Smooth muscle cell (in vitro differentiated cells): ENCODE measurements around the gene INAVA. TPM values are rescaled to one million over a fixed set of nuclear protein-coding genes. Genes with fewer than 3 reads are reported as not detected.

Experiments used
- DNase-seq: peaks from one replicate; lab custom pipeline; 2025; ENCODE audit not compliant: unreplicated experiment; lab: John Stamatoyannopoulos, UW
- H2AFZ ChIP-seq: fragments of 200-600 bp; sonication (generic); 2 replicates; pipeline ENCODE4 v1.6.0; 2016; ENCODE audit warnings: antibody characterized with exemption, low read depth, mild to moderate bottlenecking
- H3F3A ChIP-seq: fragments of 200-600 bp; sonication (generic); 2 replicates; pipeline ENCODE4 v1.6.0; 2017; ENCODE audit warnings: antibody characterized with exemption, low read depth
- H3K27ac ChIP-seq: fragments of 200-600 bp; sonication (generic); 2 replicates; pipeline ENCODE4 v1.5.1; 2016; ENCODE audit warnings: low read depth, mild to moderate bottlenecking
- H3K27me3 ChIP-seq: fragments of 200-600 bp; sonication (generic); 2 replicates; pipeline ENCODE4 v1.6.1; 2016; ENCODE audit warnings: low read depth, mild to moderate bottlenecking
- H3K36me3 ChIP-seq: fragments of 200-600 bp; sonication (generic); 2 replicates; pipeline ENCODE4 v1.5.1; 2016; ENCODE audit warnings: low read depth
- H3K4me1 ChIP-seq: fragments of 200-600 bp; sonication (generic); 2 replicates; pipeline ENCODE4 v1.5.1; 2016; ENCODE audit warnings: low read depth
- H3K4me2 ChIP-seq: fragments of 200-600 bp; sonication (generic); 2 replicates; pipeline ENCODE4 v1.6.0; 2016; ENCODE audit warnings: mild to moderate bottlenecking
- H3K4me3 ChIP-seq: fragments of 200-600 bp; sonication (generic); 2 replicates; pipeline ENCODE4 v1.5.1; 2016; ENCODE audit warnings: mild to moderate bottlenecking
- H3K79me2 ChIP-seq: fragments of 200-600 bp; sonication (generic); 2 replicates; pipeline ENCODE4 v1.6.0; 2016; ENCODE audit warnings: low read depth, mild to moderate bottlenecking
- H3K9ac ChIP-seq: fragments of 200-600 bp; sonication (generic); 2 replicates; pipeline ENCODE4 v1.6.0; 2016; ENCODE audit warnings: low read depth
- H3K9me3 ChIP-seq: fragments of 200-600 bp; sonication (generic); replicated peaks from 2 replicates; pipeline ENCODE4 v1.5.1; 2016; ENCODE audit warnings: low read depth
- H4K20me1 ChIP-seq: fragments of 200-600 bp; sonication (generic); 2 replicates; pipeline ENCODE4 v1.6.0; 2016; ENCODE audit warnings: low read depth
- WGBS: methylation state at CpG from one replicate; pipeline ENCODE4 v1.1.7; 2016; ENCODE audit warnings: low lambda C conversion rate; 5-methylcytosine and 5-hydroxymethylcytosine counted together
- polyA plus RNA-seq: library from polyadenylated mRNA; unstranded; fragments of >200 nt; fragmentation: Nextera tagmentation; extraction: Ambion mirVana; gene quantifications from 2 replicates; pipeline ENCODE4 v1.2.1, GENCODE V29; 2016
- total RNA-seq: library from RNA; depleted of rRNA; stranded (reverse); fragments of >200 nt; gene quantifications from 2 replicates; pipeline ENCODE4 v1.2.3, GENCODE V29; 2014
- TF ChIP-seq, protein P1 (sequence below): fragments of 200-600 bp; sonication (generic); IDR thresholded peaks from 2 replicates; pipeline ENCODE4 v1.5.1; 2017; ENCODE audit warnings: borderline replicate concordance, mild to moderate bottlenecking, antibody characterized with exemption; ENCODE audit not compliant: insufficient read depth, poor library complexity, severe bottlenecking

INAVA gene
- total and polyA plus RNA-seq, 2 experiments from 2014 or later, result 10.1 to 16.9 TPM

DNA sequence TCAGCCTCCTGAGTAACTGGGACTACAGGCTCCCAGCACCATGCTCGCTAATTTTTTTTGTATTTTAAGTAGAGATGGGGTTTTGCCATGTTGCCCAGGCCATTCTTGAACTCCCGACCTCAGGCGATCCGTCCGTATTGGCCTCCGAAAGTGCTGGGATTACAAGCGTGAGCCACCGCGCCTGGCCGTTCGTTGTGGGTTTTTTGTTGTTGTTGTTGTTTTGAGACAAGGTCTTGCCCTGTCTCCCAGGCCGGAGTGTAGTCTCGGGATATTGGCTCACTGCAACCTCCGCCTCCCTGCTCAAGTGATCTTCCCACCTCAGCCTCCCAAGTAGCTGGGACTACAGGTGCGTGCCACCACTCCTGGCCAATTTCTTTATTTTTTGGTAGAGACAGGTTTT lies 4.7 kb upstream of the INAVA start:
- H3K4me3 ChIP-seq, result no peak overlapping the region
- no peaks in the 10 kb centered on the region for H3K27me3 ChIP-seq
- DNase-seq, result no peak
- no peak overlapping the region for H2AFZ ChIP-seq
- H3K27ac ChIP-seq, result no peak overlapping the region
- H3K9me3 ChIP-seq, result no peaks in the 10 kb centered on the region
- no peaks in the 10 kb centered on the region for H3K36me3 ChIP-seq
- WGBS, result 92% methylated on average over 15 of the region's 15 CpGs
- H3K9ac ChIP-seq, result no peak overlapping the region
- TF ChIP-seq, protein P1, sequence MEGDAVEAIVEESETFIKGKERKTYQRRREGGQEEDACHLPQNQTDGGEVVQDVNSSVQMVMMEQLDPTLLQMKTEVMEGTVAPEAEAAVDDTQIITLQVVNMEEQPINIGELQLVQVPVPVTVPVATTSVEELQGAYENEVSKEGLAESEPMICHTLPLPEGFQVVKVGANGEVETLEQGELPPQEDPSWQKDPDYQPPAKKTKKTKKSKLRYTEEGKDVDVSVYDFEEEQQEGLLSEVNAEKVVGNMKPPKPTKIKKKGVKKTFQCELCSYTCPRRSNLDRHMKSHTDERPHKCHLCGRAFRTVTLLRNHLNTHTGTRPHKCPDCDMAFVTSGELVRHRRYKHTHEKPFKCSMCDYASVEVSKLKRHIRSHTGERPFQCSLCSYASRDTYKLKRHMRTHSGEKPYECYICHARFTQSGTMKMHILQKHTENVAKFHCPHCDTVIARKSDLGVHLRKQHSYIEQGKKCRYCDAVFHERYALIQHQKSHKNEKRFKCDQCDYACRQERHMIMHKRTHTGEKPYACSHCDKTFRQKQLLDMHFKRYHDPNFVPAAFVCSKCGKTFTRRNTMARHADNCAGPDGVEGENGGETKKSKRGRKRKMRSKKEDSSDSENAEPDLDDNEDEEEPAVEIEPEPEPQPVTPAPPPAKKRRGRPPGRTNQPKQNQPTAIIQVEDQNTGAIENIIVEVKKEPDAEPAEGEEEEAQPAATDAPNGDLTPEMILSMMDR, result no peak
- H3F3A ChIP-seq, result peaks cover 8% of the 10 kb centered on the region
- H3K79me2 ChIP-seq, result peaks cover 9% of the 10 kb centered on the region
- no peaks in the 10 kb centered on the region for H4K20me1 ChIP-seq
- peaks cover 43% of the 10 kb centered on the region for H3K4me1 ChIP-seq
- H3K4me2 ChIP-seq, result no peak overlapping the region

DNA sequence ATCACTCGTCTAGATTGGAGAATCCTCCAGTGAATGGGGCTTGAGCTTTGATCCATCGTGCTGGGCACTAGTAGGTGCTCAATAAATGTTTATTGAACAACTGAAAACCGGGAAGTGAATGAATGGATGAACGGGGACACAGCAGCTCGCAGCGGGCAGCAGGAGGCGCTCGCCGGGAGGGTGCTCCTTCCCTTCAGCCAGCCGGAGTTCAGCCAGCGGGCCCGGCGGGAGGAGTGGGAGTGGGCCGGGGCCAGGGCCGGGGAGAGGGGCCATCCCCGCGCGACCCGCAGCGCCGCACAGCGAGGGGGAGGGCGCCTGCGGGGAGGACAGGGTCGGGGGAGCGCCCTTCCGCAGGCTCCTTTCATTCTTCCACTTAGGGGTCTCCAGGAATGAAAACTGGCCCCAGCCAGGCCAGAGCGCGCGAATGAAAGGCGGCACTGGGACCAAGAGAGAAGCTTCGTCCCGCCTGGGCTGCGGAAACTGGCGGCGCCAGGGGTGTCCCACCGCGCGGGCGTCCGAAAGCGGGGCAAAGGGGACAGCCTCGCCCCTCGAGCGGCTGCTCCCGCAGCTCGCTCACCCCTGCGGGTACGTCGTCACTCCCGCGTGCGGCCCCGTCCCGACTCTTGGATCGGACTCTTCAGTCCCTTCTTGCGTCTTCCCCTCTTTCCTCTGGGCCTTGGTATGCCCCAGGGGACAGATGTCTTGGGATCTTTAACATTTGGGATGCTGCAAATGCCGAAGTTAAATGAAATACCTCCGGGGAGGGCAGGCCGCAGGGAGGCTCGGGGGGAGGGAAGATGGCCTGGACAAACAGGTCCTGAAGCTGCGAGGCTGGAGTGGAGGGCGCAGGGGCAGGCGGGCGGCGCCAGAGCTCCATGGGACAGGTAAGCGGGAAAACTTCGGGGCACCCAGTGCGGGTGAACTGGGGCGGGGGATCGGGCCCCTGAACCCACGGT lies 3.6 kb upstream of the INAVA start:
- no peaks in the 10 kb centered on the region for H3K9me3 ChIP-seq
- H4K20me1 ChIP-seq, result no peaks in the 10 kb centered on the region
- peak overlapping the region; percentile 92 for H3K4me2 ChIP-seq
- peak overlapping the region; percentile 99 for H3K9ac ChIP-seq
- DNase-seq, result peak; percentile 43
- peak overlapping the region; percentile 83 for H3K27ac ChIP-seq
- H2AFZ ChIP-seq, result peak overlapping the region; percentile 97
- H3K36me3 ChIP-seq, result no peaks in the 10 kb centered on the region
- TF ChIP-seq, protein P1, result peak; percentile 63
- H3K4me1 ChIP-seq, result peaks cover 53% of the 10 kb centered on the region
- peak overlapping the region; percentile 73 for H3K4me3 ChIP-seq
- peaks cover 8% of the 10 kb centered on the region for H3F3A ChIP-seq
- H3K27me3 ChIP-seq, result no peaks in the 10 kb centered on the region
- H3K79me2 ChIP-seq, result peaks cover 9% of the 10 kb centered on the region
- 2% methylated on average over 57 of the region's 72 CpGs for WGBS

DNA sequence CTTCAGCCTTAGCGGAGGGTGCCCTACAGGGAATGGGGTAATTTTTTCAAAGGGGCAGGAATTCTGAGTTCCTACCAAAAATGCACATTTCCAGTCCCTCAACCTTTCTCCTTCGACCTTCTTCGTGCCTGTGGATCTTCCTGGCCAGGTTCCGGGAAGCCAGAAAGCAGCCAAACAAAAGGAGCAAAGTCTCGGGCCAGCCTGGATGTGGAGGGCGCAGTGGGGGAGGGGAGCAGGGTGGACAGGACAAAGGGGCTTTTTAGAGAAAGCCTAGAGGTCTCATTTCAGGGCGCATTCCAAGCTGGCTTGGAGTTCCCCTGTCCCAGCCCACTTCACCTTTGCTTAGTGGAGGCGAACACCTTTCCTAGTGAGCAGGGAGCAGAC lies 2.9 kb upstream of the INAVA start:
- TF ChIP-seq, protein P1, result no peak
- peak overlapping the region; percentile 73 for H3K4me3 ChIP-seq

More for the DNA sequence above, 2.9 kb upstream of the INAVA start:
- peak overlapping the region; percentile 99 for H3K9ac ChIP-seq
- no peak overlapping the region for H3K27ac ChIP-seq
- H3K27me3 ChIP-seq, result no peaks in the 10 kb centered on the region
- peaks cover 9% of the 10 kb centered on the region for H3K79me2 ChIP-seq
- peaks cover 57% of the 10 kb centered on the region for H3K4me1 ChIP-seq
- no peak for DNase-seq
- H3K4me2 ChIP-seq, result peak overlapping the region; percentile 92
- peak overlapping the region; percentile 97 for H2AFZ ChIP-seq
- 3% methylated on average over 8 of the region's 8 CpGs for WGBS
- H3F3A ChIP-seq, result peaks cover 8% of the 10 kb centered on the region
- no peaks in the 10 kb centered on the region for H3K36me3 ChIP-seq
- no peaks in the 10 kb centered on the region for H3K9me3 ChIP-seq
- H4K20me1 ChIP-seq, result no peaks in the 10 kb centered on the region
